ENCODE results near the gene CYB561. TPM values are rescaled to one million over a fixed set of nuclear protein-coding genes. Genes with fewer than 3 reads are reported as not detected.

Gene CYB561
- total RNA-seq, 1 donor from 2014 or later, result 8.1 TPM

DNA sequence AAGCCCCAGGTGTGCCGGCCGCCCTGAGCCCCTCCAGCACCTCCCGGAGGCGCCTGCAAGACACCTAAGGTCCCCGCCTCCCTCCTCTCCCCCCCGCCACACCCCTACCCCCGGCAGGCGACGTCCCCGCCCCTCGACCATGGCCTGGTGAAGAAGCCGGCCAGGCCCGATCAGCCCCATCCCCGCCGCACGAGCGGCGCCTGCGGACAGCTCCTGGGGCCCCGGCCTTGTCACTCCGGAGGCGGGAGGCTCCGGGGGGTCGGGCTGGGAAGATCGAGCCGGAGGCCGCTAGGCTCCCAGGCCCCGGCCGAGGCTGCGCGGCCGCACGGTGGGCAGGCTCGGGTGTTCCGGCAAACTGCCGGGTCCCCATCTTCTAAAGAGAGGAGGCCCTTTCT lies 30.4 kb upstream of the CYB561 start:
- peaks cover 24% of the 10 kb centered on the region for H3K4me1 ChIP-seq (ENCODE audit: insufficient read depth, low read length)
- peak overlapping the region; percentile 77 for H3K4me3 Mint-ChIP-seq (ENCODE audit: unreplicated experiment)
- H3K9me3 ChIP-seq (ENCODE audit: insufficient read depth, low read depth, low read length), result no peaks in the 10 kb centered on the region
- H3K27me3 Mint-ChIP-seq (ENCODE audit: low read depth, unreplicated experiment), result peaks cover 43% of the 10 kb centered on the region
- peaks cover 3% of the 10 kb centered on the region for H4K20me1 ChIP-seq (ENCODE audit: insufficient read depth, low read length)
- TF ChIP-seq, protein P1, sequence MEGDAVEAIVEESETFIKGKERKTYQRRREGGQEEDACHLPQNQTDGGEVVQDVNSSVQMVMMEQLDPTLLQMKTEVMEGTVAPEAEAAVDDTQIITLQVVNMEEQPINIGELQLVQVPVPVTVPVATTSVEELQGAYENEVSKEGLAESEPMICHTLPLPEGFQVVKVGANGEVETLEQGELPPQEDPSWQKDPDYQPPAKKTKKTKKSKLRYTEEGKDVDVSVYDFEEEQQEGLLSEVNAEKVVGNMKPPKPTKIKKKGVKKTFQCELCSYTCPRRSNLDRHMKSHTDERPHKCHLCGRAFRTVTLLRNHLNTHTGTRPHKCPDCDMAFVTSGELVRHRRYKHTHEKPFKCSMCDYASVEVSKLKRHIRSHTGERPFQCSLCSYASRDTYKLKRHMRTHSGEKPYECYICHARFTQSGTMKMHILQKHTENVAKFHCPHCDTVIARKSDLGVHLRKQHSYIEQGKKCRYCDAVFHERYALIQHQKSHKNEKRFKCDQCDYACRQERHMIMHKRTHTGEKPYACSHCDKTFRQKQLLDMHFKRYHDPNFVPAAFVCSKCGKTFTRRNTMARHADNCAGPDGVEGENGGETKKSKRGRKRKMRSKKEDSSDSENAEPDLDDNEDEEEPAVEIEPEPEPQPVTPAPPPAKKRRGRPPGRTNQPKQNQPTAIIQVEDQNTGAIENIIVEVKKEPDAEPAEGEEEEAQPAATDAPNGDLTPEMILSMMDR (IDR thresholded peaks at IDR 0.05; ENCODE audit: insufficient read depth, low read depth, low read length), result no peak
- TF ChIP-seq EZH2 (IDR thresholded peaks at IDR 0.05; ENCODE audit: insufficient read depth, low read length), result peak; percentile 46
- FAIRE-seq (no peak), DNase-seq (ENCODE audit: low read depth) (no peak)
- H3K36me3 Mint-ChIP-seq (ENCODE audit: low read depth, unreplicated experiment), result no peaks in the 10 kb centered on the region
- no peak overlapping the region for H3K9ac ChIP-seq (ENCODE audit: low read length)
- H3K4me3 ChIP-seq (ENCODE audit: insufficient read depth, low read depth, low read length), result peak overlapping the region; percentile 46
- H3K36me3 ChIP-seq (ENCODE audit: insufficient read depth, low read length), result no peaks in the 10 kb centered on the region
- no peaks in the 10 kb centered on the region for H3K79me2 ChIP-seq (ENCODE audit: insufficient read depth, low read length)
- no peaks in the 10 kb centered on the region for H3K4me1 Mint-ChIP-seq (ENCODE audit: low read depth, unreplicated experiment)
- H2AFZ ChIP-seq (ENCODE audit: low read depth, low read length), result peak overlapping the region; percentile 80
- H3K27me3 ChIP-seq (ENCODE audit: insufficient read depth, low read length), result peaks cover 8% of the 10 kb centered on the region
- H3K27ac Mint-ChIP-seq (ENCODE audit: unreplicated experiment), result no peak overlapping the region
- peak overlapping the region; percentile 86 for H3K4me2 ChIP-seq (ENCODE audit: low read length)
- no peak overlapping the region for H3K27ac ChIP-seq (ENCODE audit: low read depth, low read length)
- peaks cover 2% of the 10 kb centered on the region for H3K9me3 Mint-ChIP-seq (ENCODE audit: unreplicated experiment)

GRCh38 chr17:63475491-63476412 lies 29.6 kb upstream of the CYB561 start:
- peaks cover 2% of the 10 kb centered on the region for H3K9me3 Mint-ChIP-seq (ENCODE audit: unreplicated experiment)
- Histone ChIP-seq H3K4me1 (ENCODE audit: insufficient read depth, low read length) (peaks cover 24% of the 10 kb centered on the region), H3K79me2 (ENCODE audit: insufficient read depth, low read length) (no peaks in the 10 kb centered on the region), H4K20me1 (ENCODE audit: insufficient read depth, low read length) (peaks cover 3% of the 10 kb centered on the region), H3K27me3 (ENCODE audit: insufficient read depth, low read length) (peaks cover 8% of the 10 kb centered on the region), H3K36me3 (ENCODE audit: insufficient read depth, low read length) (no peaks in the 10 kb centered on the region), H3K9ac (ENCODE audit: low read length) (no peak overlapping the region), H2AFZ (ENCODE audit: low read depth, low read length) (no peak overlapping the region), H3K9me3 (ENCODE audit: insufficient read depth, low read depth, low read length) (no peaks in the 10 kb centered on the region), H3K4me2 (ENCODE audit: low read length) (peak overlapping the region; percentile 86), H3K4me3 (ENCODE audit: insufficient read depth, low read depth, low read length) (no peak overlapping the region), H3K27ac (ENCODE audit: low read depth, low read length) (no peak overlapping the region)
- H3K27me3 Mint-ChIP-seq (ENCODE audit: low read depth, unreplicated experiment), result peaks cover 44% of the 10 kb centered on the region
- no peak for FAIRE-seq
- H3K27ac Mint-ChIP-seq (ENCODE audit: unreplicated experiment), result no peak overlapping the region
- no peak for DNase-seq (ENCODE audit: low read depth)
- no peaks in the 10 kb centered on the region for H3K4me1 Mint-ChIP-seq (ENCODE audit: low read depth, unreplicated experiment)
- H3K36me3 Mint-ChIP-seq (ENCODE audit: low read depth, unreplicated experiment), result no peaks in the 10 kb centered on the region
- no peak for TF ChIP-seq EZH2 (IDR thresholded peaks at IDR 0.05; ENCODE audit: insufficient read depth, low read length)
- TF ChIP-seq, protein P1 (IDR thresholded peaks at IDR 0.05; ENCODE audit: insufficient read depth, low read depth, low read length), result no peak
- H3K4me3 Mint-ChIP-seq (ENCODE audit: unreplicated experiment), result peak overlapping the region; percentile 77
